Naive thymus-derived CD4-positive, alpha-beta T cell (primary cell): ENCODE measurements around the gene CACNA1C. TPM values are rescaled to one million over a fixed set of nuclear protein-coding genes. Genes with fewer than 3 reads are reported as not detected.

Source experiments
- ATAC-seq: fragments of 150-1000 bp; cut with Tn5 transposase; 2 replicates; pipeline ENCODE4 v1.10.0; 2021; ENCODE audit warnings: mild to moderate bottlenecking, moderate library complexity
- CTCF ChIA-PET: fragments of 350-600 bp; sonication (Branson Sonifier 250); formaldehyde crosslinking; loops from one replicate; lab custom pipeline; 2021; ENCODE audit warnings: antibody characterized with exemption; lab: Charles Lee
- POLR2A ChIA-PET: fragments of 350-600 bp; sonication (Branson Sonifier 250); formaldehyde crosslinking; loops from one replicate; lab custom pipeline; 2021; ENCODE audit warnings: antibody characterized with exemption, inconsistent platforms; lab: Charles Lee
- DNase-seq, 9 donors: peaks; one replicate each; pipeline versions ENCODE4 v3.0.0 to v3.0.0-alpha.2; 2020 to 2022; ENCODE audit warnings: mixed read lengths in 1 of 9
- H3K27ac ChIP-seq: one replicate; pipeline ENCODE4 v1.7.0; 2013; ENCODE audit warnings: mild to moderate bottlenecking, low read depth, low read length, moderate library complexity
- H3K27me3 ChIP-seq, 2 donors: one replicate each; pipeline ENCODE4 v1.7.0; 2013; ENCODE audit warnings: low read length in 2 of 2, mild to moderate bottlenecking in 2 of 2, moderate library complexity in 2 of 2; ENCODE audit not compliant: control insufficient read depth in 2 of 2, insufficient read depth in 2 of 2
- H3K36me3 ChIP-seq, 3 experiments: 1 replicate in 2 of 3; 2 replicates in 1 of 3; pipeline ENCODE4 v1.7.0; 2013; ENCODE audit warnings: low read length in 3 of 3, mild to moderate bottlenecking in 3 of 3, moderate library complexity in 1 of 3; ENCODE audit not compliant: insufficient read depth in 3 of 3, control insufficient read depth in 2 of 3
- H3K4me1 ChIP-seq, 2 donors: one replicate each; pipeline ENCODE4 v1.7.0; 2013; ENCODE audit warnings: low read length in 2 of 2, mild to moderate bottlenecking in 2 of 2, moderate library complexity in 1 of 2; ENCODE audit not compliant: control insufficient read depth in 2 of 2, insufficient read depth in 2 of 2
- H3K4me3 ChIP-seq: 2 replicates; pipeline ENCODE4 v1.7.0; 2013; ENCODE audit warnings: mild to moderate bottlenecking, low read length
- H3K9me3 ChIP-seq, 3 experiments: 1 replicate in 2 of 3; 2 replicates in 1 of 3; pipeline ENCODE4 v1.7.0; 2013; ENCODE audit warnings: low read length in 3 of 3; ENCODE audit not compliant: control insufficient read depth in 2 of 3
- H3K27ac Mint-ChIP-seq, 9 donors: one replicate each; pipeline ENCODE4 v1.8.0; 2020 to 2022; ENCODE audit warnings: mixed read lengths in 9 of 9, mild to moderate bottlenecking in 8 of 9, moderate library complexity in 5 of 9, inconsistent platforms in 2 of 9
- H3K27me3 Mint-ChIP-seq, 5 donors: one replicate each; pipeline ENCODE4 v1.8.0; 2021 to 2022; ENCODE audit warnings: mixed read lengths in 5 of 5, mild to moderate bottlenecking in 1 of 5
- H3K36me3 Mint-ChIP-seq, 5 donors: one replicate each; pipeline ENCODE4 v1.8.0; 2020 to 2022; ENCODE audit warnings: mixed read lengths in 5 of 5, mild to moderate bottlenecking in 3 of 5, inconsistent platforms in 1 of 5
- H3K4me1 Mint-ChIP-seq, 7 donors: one replicate each; pipeline ENCODE4 v1.8.0; 2020 to 2022; ENCODE audit warnings: mixed read lengths in 7 of 7, mild to moderate bottlenecking in 3 of 7, inconsistent platforms in 1 of 7
- H3K4me3 Mint-ChIP-seq, 10 donors: one replicate each; pipeline ENCODE4 v1.8.0; 2020 to 2022; ENCODE audit warnings: mild to moderate bottlenecking in 10 of 10, mixed read lengths in 10 of 10, moderate library complexity in 6 of 10, inconsistent platforms in 2 of 10
- H3K9me3 Mint-ChIP-seq, 11 donors: one replicate each; pipeline ENCODE4 v1.8.0; 2020 to 2022; ENCODE audit warnings: mixed read lengths in 11 of 11, mild to moderate bottlenecking in 4 of 11, inconsistent platforms in 1 of 11, moderate library complexity in 1 of 11
- intact Hi-C, 2 donors: fragments of 100-400 bp; cut with micrococcal nuclease; formaldehyde crosslinking; loops; one replicate each; pipeline ENCODE4 v1.15.1; 2023
- polyA plus RNA-seq, 2 donors: library from polyadenylated mRNA; unstranded; fragments of 300-500 nt; fragmentation: Illumina TruSeq; gene quantifications; one replicate each; pipeline ENCODE4 v1.2.3, GENCODE V29; 2021
- total RNA-seq, 6 experiments: library from RNA in 5 of 6; stranded (reverse) in 5 of 6; gene quantifications; 1 replicate in 5 of 6; 2 replicates in 1 of 6; pipeline ENCODE4 v1.2.3 and lab custom pipeline; 2021 to 2026

Gene CACNA1C
- total and polyA plus RNA-seq, 7 experiments from 2014 or later, result 0.04 to 0.48 (median 0.08) TPM

DNA sequence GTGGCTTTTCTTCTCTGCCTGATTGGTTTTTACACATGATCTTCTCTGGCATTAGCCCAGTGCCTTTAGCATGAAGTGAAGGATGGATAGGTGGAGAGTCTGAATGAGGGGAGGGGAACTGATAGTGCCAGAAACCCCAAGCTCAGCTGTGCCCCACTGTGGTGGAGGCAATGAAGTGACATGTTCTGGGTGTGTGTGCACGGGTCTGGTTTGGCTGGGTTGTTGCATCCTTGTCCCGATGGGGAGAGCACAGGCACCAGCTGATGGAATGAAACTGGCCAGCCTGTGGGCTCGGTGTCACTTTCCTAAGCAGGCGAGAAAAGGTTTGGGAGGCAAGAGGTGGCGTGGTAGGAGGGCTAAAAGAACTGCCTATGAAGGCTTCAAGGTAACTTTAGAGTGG lies 65.3 kb downstream of the CACNA1C start:
- ATAC-seq (no peak), DNase-seq (no peak)
- ChIA-PET POLR2A (no interaction called here), CTCF (no interaction called here)
- H3K36me3 Mint-ChIP-seq, result peaks cover 0 to 4% (median 0%) of the 10 kb centered on the region in 5 donors
- Histone ChIP-seq H3K4me1 (no peaks in the 10 kb centered on the region), H3K36me3 (no peaks in the 10 kb centered on the region), H3K27me3 (no peaks in the 10 kb centered on the region), H3K4me3 (no peak overlapping the region), H3K27ac (no peak overlapping the region), H3K9me3 (no peaks in the 10 kb centered on the region)
- H3K4me3 Mint-ChIP-seq, result no peak overlapping the region
- peaks cover 0 to 2% (median 0%) of the 10 kb centered on the region in 7 donors for H3K4me1 Mint-ChIP-seq
- intact Hi-C loops, result no loop called here
- H3K9me3 Mint-ChIP-seq, result no peaks in the 10 kb centered on the region
- peaks cover 0 to 5% (median 0%) of the 10 kb centered on the region in 5 donors for H3K27me3 Mint-ChIP-seq
- H3K27ac Mint-ChIP-seq, result peak overlapping the region in 1 of 9 donors; percentile 23

DNA sequence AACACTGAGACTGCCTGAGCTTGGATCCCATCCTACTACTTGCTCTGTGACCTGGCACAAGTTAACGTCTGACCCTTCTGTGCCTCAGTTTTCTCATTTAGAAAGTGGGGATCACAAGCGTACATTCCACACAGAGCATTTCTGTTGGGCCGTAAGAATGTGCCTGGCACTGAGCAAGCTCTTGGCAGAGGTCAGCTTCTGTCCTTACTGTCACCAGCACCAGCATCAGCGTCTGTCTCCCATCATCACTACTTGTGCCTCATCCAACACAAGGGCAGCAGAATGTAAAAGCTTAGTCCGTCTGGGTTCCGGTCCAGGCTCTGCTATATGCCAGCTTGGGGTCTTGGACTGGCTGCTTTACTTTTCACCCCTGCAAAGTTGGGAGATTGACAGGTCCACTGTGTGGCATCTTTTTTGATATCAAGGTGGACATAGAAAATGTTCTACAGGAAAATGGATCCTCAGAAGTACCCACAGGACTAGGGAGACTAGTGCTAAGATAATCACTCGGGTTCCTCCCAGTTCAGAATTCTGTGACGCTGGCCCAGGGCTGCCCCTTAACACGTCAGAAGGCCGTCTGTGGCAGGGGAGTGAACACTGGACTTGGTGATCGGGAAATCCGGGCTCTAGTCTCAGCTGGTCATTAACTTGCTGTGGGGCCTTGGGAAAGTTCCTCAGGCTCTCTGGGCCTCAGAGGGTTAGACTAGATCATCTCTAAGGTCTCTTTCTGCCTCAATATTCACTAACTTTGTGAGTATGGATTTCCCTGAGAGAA lies 65.9 kb downstream of the CACNA1C start:
- H3K27me3 Mint-ChIP-seq, result peaks cover 0 to 5% (median 0%) of the 10 kb centered on the region in 5 donors
- H3K4me3 Mint-ChIP-seq, result no peak overlapping the region
- Histone ChIP-seq H3K27me3 (no peaks in the 10 kb centered on the region), H3K4me3 (no peak overlapping the region), H3K4me1 (no peaks in the 10 kb centered on the region), H3K27ac (no peak overlapping the region), H3K9me3 (no peaks in the 10 kb centered on the region), H3K36me3 (no peaks in the 10 kb centered on the region)
- ChIA-PET CTCF (no interaction called here), POLR2A (no interaction called here)
- peaks cover 0 to 4% (median 0%) of the 10 kb centered on the region in 5 donors for H3K36me3 Mint-ChIP-seq
- peaks cover 0 to 2% (median 0%) of the 10 kb centered on the region in 7 donors for H3K4me1 Mint-ChIP-seq
- no peak for ATAC-seq
- no peak overlapping the region for H3K27ac Mint-ChIP-seq
- intact Hi-C loops, result no loop called here
- H3K9me3 Mint-ChIP-seq, result no peaks in the 10 kb centered on the region
- DNase-seq, result no peak

DNA sequence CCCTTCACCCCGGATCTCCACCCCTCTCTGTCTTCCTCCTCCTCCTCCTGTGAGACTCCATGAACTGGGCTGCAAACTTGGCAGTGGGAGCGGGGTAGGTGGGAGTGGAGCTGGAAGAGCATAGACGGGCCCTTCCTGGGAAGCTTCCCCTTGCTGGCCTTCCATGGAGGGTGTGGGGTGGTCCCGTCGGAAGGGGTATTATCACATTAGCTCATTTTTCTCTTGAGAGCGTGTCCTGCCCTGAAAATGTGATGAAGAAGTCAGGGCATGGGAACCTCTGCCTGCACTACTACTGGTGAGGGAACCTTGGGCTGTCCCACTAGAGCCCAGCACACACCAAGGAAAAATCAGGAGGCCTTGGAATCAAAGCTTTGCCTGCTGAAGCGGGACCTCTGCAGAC lies 66.5 kb downstream of the CACNA1C start:
- H3K4me1 Mint-ChIP-seq, result peaks cover 0 to 2% (median 0%) of the 10 kb centered on the region in 7 donors
- H3K27me3 ChIP-seq, result no peaks in the 10 kb centered on the region
- ChIA-PET CTCF (no interaction called here), POLR2A (no interaction called here)
- no peak overlapping the region for H3K27ac ChIP-seq
- no peaks in the 10 kb centered on the region for H3K4me1 ChIP-seq
- H3K4me3 ChIP-seq, result no peak overlapping the region
- H3K9me3 ChIP-seq, result no peaks in the 10 kb centered on the region
- ATAC-seq (no peak), DNase-seq (no peak)
- H3K9me3 Mint-ChIP-seq, result peaks cover 0 to 1% (median 0%) of the 10 kb centered on the region in 11 donors
- no peak overlapping the region for H3K27ac Mint-ChIP-seq
- intact Hi-C loops, result no loop called here
- no peak overlapping the region for H3K4me3 Mint-ChIP-seq
- peaks cover 0 to 4% (median 0%) of the 10 kb centered on the region in 5 donors for H3K36me3 Mint-ChIP-seq
- H3K27me3 Mint-ChIP-seq, result peaks cover 0 to 5% (median 0%) of the 10 kb centered on the region in 5 donors
- no peaks in the 10 kb centered on the region for H3K36me3 ChIP-seq

DNA sequence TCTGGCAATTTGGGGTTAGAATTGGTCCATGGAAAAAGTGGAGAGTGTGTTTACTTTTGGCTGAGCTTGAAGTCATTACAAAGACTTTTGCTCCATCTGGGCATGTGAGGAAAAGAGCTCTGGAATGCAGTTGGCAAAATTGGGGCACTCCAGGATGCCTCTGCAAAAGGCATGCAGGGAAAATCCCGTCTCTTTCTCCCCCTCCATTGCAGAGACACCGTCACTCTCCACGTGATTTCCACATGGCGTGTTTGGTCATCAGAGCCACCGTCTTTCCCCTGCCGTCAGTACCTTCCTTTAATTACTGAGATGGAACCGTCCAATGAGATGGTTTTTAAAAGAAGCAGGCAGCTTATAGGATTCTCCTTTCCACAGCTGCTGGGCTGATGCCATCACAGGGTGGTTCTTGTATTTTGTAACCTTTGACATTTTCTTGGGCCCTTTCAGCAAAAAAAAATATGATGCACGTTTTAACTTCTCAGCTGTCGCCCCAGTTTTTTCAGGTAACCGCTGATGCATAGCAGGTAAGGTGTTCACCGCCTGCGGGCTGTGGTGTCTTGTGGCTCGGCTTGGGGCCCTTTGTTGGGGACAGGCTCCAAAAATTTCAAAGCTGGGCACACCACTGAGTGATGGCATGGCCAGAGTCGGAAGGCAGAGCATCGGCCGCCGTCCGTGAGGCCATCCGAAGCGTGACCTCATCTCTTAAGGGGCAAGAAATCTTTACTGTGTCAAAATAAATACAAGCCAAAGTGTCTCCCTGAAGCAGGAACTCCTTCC lies 68.4 kb downstream of the CACNA1C start:
- Histone ChIP-seq H3K4me3 (no peak overlapping the region), H3K4me1 (no peaks in the 10 kb centered on the region), H3K9me3 (no peaks in the 10 kb centered on the region), H3K27ac (no peak overlapping the region), H3K27me3 (no peaks in the 10 kb centered on the region), H3K36me3 (no peaks in the 10 kb centered on the region)
- Mint-ChIP-seq H3K4me1 (peaks cover 0 to 2% (median 0%) of the 10 kb centered on the region in 7 donors), H3K27me3 (peaks cover 0 to 5% (median 0%) of the 10 kb centered on the region in 5 donors), H3K4me3 (no peak overlapping the region), H3K9me3 (peaks cover 0 to 2% (median 0%) of the 10 kb centered on the region in 11 donors), H3K27ac (no peak overlapping the region), H3K36me3 (no peaks in the 10 kb centered on the region)
- CTCF ChIA-PET, result no interaction called here
- ATAC-seq (no peak), DNase-seq (no peak)
- intact Hi-C loops, result no loop called here
- POLR2A ChIA-PET, result no interaction called here

DNA sequence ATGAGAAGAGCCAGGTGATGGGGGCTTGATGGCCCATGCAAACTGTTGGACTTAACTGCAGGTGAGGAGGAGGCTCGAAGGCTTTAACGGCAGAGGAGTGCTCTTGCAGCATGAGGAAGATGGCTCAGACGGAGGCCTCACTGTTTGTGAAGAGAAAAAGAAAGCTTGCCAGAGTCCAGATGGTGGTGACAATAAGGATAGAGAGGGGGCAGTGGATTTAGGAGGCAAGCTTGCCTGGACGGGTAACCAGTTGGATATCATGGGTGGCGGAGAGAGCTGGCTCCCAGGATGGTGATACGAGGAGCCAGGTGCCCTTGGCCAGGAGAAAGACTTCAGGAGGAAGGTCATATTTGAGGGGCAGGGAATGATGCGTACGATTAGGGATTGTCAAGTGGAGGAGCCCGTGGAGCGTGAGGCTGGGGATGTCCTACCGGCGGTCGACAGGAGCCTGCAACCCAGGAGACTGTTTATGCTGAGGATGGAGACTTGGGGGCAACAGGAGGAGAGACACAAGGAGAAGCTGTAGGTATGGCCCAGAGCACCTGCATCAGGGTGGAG lies 71.8 kb downstream of the CACNA1C start:
- ChIA-PET POLR2A (no interaction called here), CTCF (no interaction called here)
- Mint-ChIP-seq H3K27ac (no peak overlapping the region), H3K36me3 (no peaks in the 10 kb centered on the region), H3K4me1 (peaks cover 0 to 2% (median 0%) of the 10 kb centered on the region in 7 donors), H3K9me3 (peaks cover 0 to 2% (median 0%) of the 10 kb centered on the region in 11 donors), H3K4me3 (no peak overlapping the region), H3K27me3 (peaks cover 0 to 8% (median 4%) of the 10 kb centered on the region in 5 donors)
- no peaks in the 10 kb centered on the region for H3K36me3 ChIP-seq
- ATAC-seq, result no peak
- H3K4me1 ChIP-seq, result no peaks in the 10 kb centered on the region
- intact Hi-C loops, result no loop called here
- no peak for DNase-seq
- H3K27ac ChIP-seq, result no peak overlapping the region
- H3K9me3 ChIP-seq, result no peaks in the 10 kb centered on the region
- H3K27me3 ChIP-seq, result no peaks in the 10 kb centered on the region
- H3K4me3 ChIP-seq, result no peak overlapping the region

DNA sequence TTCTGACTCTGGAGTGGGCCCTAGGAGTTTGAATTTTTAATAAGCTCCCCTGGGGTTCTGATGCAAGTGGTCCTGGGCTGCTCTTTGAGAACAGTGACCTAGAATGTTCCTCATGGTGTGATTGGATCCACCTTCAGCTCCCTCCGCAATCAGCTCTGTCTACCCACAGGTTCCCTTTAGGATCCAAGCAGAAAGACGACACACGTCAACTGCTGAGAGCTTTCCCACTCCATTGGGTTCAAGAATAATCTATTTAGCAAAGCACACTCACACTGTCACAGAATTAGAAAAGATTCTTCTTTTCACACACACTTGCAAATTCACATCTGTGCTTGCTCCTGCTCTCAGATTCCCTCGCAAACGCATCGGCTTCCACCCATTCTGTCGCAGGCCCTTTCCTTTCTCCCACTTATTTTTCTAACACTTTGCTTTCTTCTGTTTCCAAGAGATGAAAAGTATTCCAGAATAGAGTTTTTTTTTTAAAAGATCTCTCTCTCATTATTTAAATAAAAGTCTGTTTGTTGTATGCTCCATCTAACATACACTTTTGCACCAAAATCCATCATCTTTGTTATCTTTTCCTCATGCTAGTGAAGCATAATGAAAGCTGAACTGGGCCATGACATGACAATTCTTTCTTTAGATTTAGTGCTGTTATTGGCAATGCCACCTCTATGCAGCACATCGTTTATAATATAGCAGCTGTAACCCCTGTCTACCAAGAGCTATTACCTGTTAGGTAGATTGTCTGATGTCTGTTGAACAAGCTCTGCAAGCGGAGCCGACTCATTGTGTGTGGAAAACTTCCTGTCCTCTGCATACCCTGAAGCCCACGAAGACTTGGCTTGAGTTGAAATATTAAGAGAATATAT lies 73.1 kb downstream of the CACNA1C start:
- CTCF ChIA-PET, result no interaction called here
- H3K27me3 Mint-ChIP-seq, result peaks cover 0 to 12% (median 4%) of the 10 kb centered on the region in 5 donors
- intact Hi-C loops, result no loop called here
- no peaks in the 10 kb centered on the region for H3K9me3 ChIP-seq
- no peaks in the 10 kb centered on the region for H3K36me3 Mint-ChIP-seq
- peaks cover 0 to 2% (median 0%) of the 10 kb centered on the region in 11 donors for H3K9me3 Mint-ChIP-seq
- no peak overlapping the region for H3K4me3 Mint-ChIP-seq
- H3K27me3 ChIP-seq, result no peaks in the 10 kb centered on the region
- POLR2A ChIA-PET, result no interaction called here
- peaks cover 0 to 2% (median 0%) of the 10 kb centered on the region in 7 donors for H3K4me1 Mint-ChIP-seq
- DNase-seq, result no peak
- H3K27ac Mint-ChIP-seq, result no peak overlapping the region
- no peak overlapping the region for H3K27ac ChIP-seq
- ATAC-seq, result no peak
- no peaks in the 10 kb centered on the region for H3K36me3 ChIP-seq
- H3K4me1 ChIP-seq, result no peaks in the 10 kb centered on the region
- no peak overlapping the region for H3K4me3 ChIP-seq
